ENCODE measurements around the gene PLCH2.

PLCH2 gene

GRCh38 chr1:2510366-2511155 is 34.5 kb downstream of the PLCH2 start:
- Histone ChIP-seq H3F3A (ENCODE audit: insufficient read depth) (no peaks in the 10 kb centered on the region), H3K9me2 (replicated peaks; ENCODE audit: insufficient read depth, low read length) (no peaks in the 10 kb centered on the region), H3K4me2 (ENCODE audit: low read depth, low read length, poor library complexity, severe bottlenecking) (no peak overlapping the region), H3K9me3 (ENCODE audit: insufficient read depth, low read length) (no peaks in the 10 kb centered on the region), H3K27ac (ENCODE audit: low read depth, low read length) (no peak overlapping the region), H3K36me3 (ENCODE audit: low read length) (no peaks in the 10 kb centered on the region), H3K4me3 (ENCODE audit: insufficient read depth, low read length, poor library complexity, severe bottlenecking) (no peak overlapping the region), H3K27me3 (ENCODE audit: low read length) (no peaks in the 10 kb centered on the region), H3K79me2 (ENCODE audit: insufficient read depth, low read length) (no peaks in the 10 kb centered on the region), H3K9ac (ENCODE audit: low read length) (no peak overlapping the region), H2AFZ (ENCODE audit: low read depth, low read length, severe bottlenecking) (no peak overlapping the region), H4K20me1 (ENCODE audit: low read depth, low read length) (no peaks in the 10 kb centered on the region)
- no peak for TF ChIP-seq CTCF (IDR thresholded peaks at IDR 0.05; ENCODE audit: insufficient read depth, low read length, poor library complexity, severe bottlenecking)
- no peak for TF ChIP-seq EZH2phosphoT487 (conservative IDR thresholded peaks at IDR 0.05; ENCODE audit: low read length)

- no peak overlapping the region for H3K4me2 ChIP-seq (ENCODE audit: low read depth, low read length, poor library complexity, severe bottlenecking)
- H2AFZ ChIP-seq (ENCODE audit: low read depth, low read length, severe bottlenecking) = no peak overlapping the region
- no peak overlapping the region for H3K27ac ChIP-seq (ENCODE audit: low read depth, low read length)
- H3K36me3 ChIP-seq (ENCODE audit: low read length) = no peaks in the 10 kb centered on the region
- no peaks in the 10 kb centered on the region for H3F3A ChIP-seq (ENCODE audit: insufficient read depth)
- H3K9ac ChIP-seq (ENCODE audit: low read length) = no peak overlapping the region
- H3K27me3 ChIP-seq (ENCODE audit: low read length) = no peaks in the 10 kb centered on the region
- no peaks in the 10 kb centered on the region for H3K9me3 ChIP-seq (ENCODE audit: insufficient read depth, low read length)
- no peaks in the 10 kb centered on the region for H3K79me2 ChIP-seq (ENCODE audit: insufficient read depth, low read length)
- TF ChIP-seq CTCF (IDR thresholded peaks at IDR 0.05; ENCODE audit: insufficient read depth, low read length, poor library complexity, severe bottlenecking) (no peak), EZH2phosphoT487 (conservative IDR thresholded peaks at IDR 0.05; ENCODE audit: low read length) (no peak)
- no peak overlapping the region for H3K4me3 ChIP-seq (ENCODE audit: insufficient read depth, low read length, poor library complexity, severe bottlenecking)
- no peaks in the 10 kb centered on the region for H3K9me2 ChIP-seq (replicated peaks; ENCODE audit: insufficient read depth, low read length)
- H4K20me1 ChIP-seq (ENCODE audit: low read depth, low read length) = no peaks in the 10 kb centered on the region
These were observed 36.9 kb downstream of the PLCH2 start for GRCh38 chr1:2512862-2513421.

- H3K27ac ChIP-seq (ENCODE audit: low read depth, low read length) = no peak overlapping the region
- H3K36me3 ChIP-seq (ENCODE audit: low read length) = no peaks in the 10 kb centered on the region
- H2AFZ ChIP-seq (ENCODE audit: low read depth, low read length, severe bottlenecking) = no peak overlapping the region
- TF ChIP-seq CTCF (IDR thresholded peaks at IDR 0.05; ENCODE audit: insufficient read depth, low read length, poor library complexity, severe bottlenecking) = no peak
- no peak for TF ChIP-seq EZH2phosphoT487 (conservative IDR thresholded peaks at IDR 0.05; ENCODE audit: low read length)
- H3K79me2 ChIP-seq (ENCODE audit: insufficient read depth, low read length) = no peaks in the 10 kb centered on the region
- H3F3A ChIP-seq (ENCODE audit: insufficient read depth) = no peaks in the 10 kb centered on the region
- no peaks in the 10 kb centered on the region for H3K9me3 ChIP-seq (ENCODE audit: insufficient read depth, low read length)
- no peaks in the 10 kb centered on the region for H3K27me3 ChIP-seq (ENCODE audit: low read length)
- no peak overlapping the region for H3K4me2 ChIP-seq (ENCODE audit: low read depth, low read length, poor library complexity, severe bottlenecking)
- no peaks in the 10 kb centered on the region for H3K9me2 ChIP-seq (replicated peaks; ENCODE audit: insufficient read depth, low read length)
- H3K4me3 ChIP-seq (ENCODE audit: insufficient read depth, low read length, poor library complexity, severe bottlenecking) = no peak overlapping the region
- no peak overlapping the region for H3K9ac ChIP-seq (ENCODE audit: low read length)
- H4K20me1 ChIP-seq (ENCODE audit: low read depth, low read length) = no peaks in the 10 kb centered on the region
These were observed 38.0 kb downstream of the PLCH2 start for GRCh38 chr1:2513939-2514652.
